GM10847 (cell line): ENCODE data around the gene SLC16A3.

Experiments
- POLR2A ChIP-seq: IDR thresholded peaks from 2 replicates; pipeline ENCODE4 v1.6.1; 2011; ENCODE audit not compliant: insufficient read length; ENCODE audit errors: extremely low read depth

SLC16A3 gene

DNA sequence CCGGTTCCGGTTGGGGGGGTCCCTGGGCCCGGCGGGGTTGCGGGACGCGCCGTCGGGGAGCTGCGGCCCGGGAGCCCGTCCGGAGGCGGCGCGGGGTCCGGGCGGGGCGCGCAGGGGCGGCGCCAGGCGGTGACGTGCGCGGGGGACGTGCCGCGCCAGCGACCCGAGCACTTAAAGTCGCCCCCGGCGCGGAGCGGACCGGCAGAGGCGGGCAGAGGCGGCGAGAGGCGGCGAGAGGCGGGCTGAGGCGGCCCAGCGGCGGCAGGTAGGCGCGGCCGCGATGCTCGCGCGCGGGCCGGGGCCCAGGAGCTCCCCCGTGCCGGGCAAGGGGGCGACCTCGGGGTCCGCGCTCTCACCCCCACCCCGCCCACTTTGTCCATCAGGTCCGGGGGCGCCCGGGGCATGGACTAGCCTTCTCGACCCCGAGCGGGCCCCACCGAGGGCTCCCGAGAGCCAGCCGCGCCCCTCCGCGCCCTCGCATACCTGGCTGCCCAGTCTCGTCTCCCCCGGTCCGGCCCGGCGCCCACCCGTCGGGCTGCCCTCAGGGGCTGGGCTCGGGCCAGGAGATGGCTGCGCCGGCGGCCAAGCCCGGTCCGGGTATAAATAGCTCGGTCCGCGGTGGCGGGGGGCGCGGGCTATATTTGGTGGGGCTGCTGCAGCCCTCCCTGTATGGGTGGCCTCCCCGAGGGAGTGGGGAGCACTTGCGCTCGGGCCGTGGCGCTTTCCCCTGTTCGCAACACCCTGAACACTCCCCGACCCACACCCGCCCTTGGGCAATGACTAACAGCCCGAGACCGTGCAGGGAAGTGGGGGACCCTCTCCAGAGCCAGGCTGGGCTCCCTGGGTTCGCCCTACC is at the start of gene SLC16A3:
TSS of gene SLC16A3 (plus strand) at position 201 of the 856 bp plus-strand sequence. CDS start 6,967 bp downstream, outside the sequence.
- peak; percentile 97 for TF ChIP-seq POLR2A

DNA sequence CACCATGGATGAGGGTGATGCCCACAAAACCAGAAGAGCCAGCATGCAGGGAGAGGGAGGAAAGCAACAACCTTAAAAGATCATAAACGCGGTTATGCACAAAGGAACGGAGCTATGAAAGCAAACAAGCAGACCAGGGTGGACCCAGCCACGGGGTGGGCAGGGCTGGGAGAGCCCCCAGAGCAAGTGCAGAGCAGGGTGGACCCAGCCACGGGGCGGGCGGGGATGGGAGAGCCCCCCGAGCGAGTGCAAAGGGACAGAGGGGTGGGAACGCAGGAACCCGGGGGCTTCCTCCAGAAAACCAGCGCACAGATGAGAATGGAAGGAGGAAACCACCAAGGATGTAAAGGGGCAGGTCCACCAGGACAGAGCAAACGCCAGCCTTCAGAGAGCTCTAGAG is 49.4 kb upstream of the SLC16A3 start:
- TF ChIP-seq POLR2A, result no peak

DNA sequence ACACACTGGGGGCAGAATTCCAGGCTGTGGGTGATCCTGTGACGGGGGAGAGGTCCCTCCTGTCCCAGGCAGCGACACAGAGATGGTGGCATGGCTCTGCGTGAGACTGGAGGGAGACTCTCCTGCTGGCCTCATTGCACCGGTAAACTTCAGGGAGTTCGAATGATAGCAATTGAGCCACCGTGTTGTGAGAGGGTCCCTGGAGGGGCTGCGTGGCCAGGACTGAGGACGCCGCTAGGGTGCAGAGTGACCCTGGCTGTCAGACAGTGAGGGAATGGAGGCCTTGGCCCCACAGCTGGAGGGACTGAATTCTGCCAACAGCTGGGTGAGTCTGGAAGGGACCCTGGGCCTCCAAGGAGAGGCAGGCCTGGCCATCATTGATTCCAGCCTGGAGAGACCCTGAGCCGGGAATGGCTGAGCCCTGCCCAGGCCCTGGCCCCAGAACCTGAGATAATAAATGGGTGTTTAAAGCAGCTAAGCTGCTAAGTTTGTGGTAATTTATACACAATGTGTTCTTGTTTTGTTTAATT is 48.8 kb upstream of the SLC16A3 start:
- no peak for TF ChIP-seq POLR2A

DNA sequence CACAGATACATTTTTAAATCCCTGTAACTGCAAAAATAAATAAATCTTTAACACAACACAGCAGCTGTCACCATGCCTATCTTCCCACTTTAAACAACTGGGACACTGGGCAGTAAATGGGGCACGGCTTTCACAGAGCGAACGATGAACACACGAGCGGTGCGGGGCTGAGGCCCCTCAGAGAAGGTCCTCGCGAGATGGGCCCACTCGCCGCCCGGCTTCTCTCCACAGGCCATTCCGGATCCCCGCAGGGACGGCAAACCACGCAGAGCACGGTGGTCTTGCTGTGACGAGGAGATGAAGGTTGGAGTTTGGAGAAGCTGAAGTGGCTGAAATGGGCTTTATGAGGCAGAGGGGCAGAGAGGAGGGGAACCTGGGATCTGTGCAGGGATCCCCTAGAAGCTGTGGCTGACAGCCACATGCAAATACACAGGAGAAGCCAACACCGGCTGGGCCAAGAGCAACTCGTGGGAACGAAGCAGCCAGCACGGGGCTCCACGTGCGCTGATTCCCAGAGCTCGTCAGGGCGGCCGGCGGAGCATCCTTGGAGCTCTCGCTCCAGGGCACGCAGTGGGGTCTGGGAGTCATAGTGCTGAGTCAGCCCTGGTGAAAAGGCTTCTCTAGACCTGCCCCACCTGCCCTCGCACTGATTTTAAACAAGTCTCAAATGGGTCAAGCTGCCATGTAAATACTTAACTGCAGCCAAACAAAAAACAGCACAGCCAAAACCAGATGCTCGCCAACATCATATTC is 47.9 kb upstream of the SLC16A3 start:
- TF ChIP-seq POLR2A, result no peak

DNA sequence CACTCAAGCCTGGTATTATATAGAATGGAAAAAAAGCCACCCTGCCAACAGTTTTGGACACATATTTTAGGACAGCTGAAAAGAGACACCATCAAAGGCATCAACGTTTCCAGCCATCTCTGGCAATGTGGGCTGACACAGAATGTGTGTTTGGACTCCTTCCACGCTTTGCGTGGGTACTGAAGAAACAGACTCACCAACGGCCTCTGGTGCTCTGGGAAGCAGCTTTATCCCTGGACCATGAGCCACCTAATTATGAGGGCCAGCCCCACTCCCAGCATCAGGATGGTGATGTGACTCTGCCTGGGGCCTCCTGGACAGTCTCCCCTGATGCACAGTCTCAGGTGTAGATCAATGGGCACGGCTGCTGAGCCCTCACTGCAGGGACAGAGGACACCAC is 44.1 kb upstream of the SLC16A3 start:
- no peak for TF ChIP-seq POLR2A

DNA sequence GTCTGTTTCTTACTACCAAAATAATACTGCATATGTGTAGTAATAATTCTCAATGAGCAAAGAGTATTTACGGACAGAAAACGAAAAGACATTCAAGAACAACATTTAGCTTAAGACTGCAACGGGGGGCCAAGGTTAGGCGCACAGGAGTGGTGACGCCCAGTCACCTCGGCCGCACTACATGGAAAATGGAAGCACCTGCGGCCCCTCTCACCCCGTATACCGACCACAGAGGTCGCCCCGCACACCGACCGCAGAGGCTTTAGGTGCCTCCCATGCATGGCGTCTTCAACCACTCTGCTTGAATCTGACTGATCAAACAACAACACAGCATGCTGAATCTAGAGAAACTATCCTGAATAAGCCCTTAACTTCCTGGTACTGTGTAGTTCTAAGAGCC is 42.6 kb upstream of the SLC16A3 start:
- TF ChIP-seq POLR2A, result no peak

DNA sequence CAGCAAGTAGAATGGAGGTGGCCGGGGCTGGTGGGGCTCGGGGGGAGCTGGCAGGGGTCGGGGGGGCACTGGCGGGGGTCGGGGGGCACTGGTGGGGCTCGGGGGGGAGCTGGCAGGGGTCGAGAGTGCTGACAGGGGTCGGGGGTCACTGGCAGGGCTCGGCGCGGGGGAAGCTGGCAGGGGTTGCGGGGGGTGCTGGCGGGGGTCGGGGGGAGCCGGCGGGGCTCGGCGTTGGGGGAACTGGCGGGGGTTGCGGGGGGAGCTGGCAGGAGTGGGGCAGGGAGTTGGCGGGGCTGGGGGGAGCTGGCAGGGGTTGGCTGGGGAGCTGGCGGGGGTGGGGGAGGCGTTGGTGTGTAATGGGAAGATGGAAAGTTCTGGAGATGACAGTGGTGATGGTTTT is 41.3 kb upstream of the SLC16A3 start:
- no peak for TF ChIP-seq POLR2A

DNA sequence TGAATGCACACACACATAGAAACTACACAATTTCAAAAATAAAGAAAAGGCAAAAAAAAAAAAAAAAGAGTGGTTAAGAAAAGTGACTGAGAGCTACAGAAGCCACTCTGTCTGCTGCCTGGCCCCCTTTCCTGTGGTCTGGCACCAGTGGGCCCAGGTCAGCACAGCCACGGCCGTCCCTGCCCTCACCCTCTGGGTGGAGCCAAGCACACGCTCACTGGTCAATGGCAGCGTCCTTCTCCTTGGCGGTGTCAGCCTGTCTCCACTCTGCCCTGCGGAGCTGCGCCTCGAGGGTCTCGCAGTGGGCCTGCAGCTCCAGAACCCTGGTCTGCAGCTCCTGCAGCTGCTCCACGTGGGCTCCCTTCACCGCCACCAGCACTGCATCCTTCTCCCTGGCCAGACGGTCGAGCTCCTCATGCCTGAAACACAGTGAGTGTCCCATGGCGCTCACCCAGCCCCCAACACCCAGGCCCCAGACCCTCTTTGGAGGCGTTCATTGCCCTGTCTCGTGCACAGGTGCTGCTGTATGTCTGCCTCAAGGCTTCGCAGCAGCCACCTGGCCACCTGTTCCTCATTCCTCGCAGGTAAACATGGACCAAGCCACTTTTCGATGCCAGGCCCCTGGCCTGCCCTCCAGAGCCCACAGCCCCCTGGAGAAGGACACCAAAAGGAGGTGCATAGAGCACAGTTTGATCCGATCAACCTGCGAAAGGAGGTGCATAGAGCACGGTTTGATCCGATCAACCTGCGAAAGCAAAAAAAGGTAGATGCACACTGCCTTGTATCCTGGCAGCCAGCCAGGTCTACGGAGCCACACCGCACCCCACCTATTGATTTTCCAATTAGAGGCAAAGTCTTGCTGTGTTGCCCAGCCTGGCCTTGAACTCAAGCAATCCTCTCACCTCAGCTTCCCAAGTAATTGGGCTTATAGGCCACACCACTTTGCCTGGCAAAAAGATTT is 40.6 kb upstream of the SLC16A3 start:
- no peak for TF ChIP-seq POLR2A

DNA sequence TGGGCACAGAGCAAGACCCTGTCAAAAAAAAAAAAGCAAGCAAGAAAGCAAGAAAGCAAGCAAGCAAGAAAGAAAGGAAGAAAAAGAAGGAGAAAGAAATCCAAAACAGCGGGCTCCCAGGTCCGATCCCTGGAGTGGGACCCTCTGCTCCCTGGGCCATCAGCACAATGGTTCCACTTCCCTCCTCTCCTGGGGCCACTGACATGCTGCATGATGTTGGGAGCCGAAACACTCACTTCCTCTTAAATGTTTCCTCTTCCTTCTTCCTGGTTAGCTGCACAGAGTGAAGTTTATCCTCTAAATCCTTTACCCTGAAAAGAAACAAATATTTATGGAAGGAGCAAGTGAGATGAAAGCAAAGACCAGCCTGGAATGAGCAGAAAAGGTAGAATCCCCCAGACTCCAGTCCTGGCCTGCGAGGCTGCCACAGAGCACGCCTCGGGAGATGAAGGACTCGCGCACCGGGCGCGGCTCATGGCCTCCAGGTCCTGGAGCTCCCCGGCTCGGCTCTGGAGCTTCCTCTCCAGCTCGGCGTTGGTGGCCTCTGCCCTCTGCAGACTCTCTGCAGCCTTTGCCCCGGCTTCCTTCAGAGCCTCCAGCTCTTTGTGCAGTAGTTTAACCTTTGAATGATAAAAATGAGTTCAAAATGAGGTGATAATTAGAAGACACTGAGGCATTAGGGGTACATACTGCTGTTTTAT is 35.2 kb upstream of the SLC16A3 start:
- no peak for TF ChIP-seq POLR2A

DNA sequence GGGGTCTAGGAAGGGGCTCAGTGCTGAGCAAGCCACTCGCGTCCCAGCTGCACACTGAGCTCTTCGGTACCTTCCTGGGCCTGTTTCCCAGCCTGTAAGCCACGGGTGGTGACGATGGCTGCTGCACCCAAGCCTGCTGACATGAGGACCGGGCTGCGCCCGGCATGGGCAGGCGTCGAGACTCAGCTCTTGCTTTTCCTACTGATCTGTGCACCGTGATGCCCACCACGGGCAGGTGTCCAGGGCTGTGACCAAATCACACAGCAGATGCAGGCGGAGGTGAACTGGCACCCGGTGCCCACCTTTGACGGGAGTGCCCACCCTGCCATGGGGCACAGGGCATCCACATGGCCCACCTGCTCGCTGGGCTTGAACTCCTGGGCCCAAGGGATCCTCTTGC is 34.1 kb upstream of the SLC16A3 start:
- no peak for TF ChIP-seq POLR2A

DNA sequence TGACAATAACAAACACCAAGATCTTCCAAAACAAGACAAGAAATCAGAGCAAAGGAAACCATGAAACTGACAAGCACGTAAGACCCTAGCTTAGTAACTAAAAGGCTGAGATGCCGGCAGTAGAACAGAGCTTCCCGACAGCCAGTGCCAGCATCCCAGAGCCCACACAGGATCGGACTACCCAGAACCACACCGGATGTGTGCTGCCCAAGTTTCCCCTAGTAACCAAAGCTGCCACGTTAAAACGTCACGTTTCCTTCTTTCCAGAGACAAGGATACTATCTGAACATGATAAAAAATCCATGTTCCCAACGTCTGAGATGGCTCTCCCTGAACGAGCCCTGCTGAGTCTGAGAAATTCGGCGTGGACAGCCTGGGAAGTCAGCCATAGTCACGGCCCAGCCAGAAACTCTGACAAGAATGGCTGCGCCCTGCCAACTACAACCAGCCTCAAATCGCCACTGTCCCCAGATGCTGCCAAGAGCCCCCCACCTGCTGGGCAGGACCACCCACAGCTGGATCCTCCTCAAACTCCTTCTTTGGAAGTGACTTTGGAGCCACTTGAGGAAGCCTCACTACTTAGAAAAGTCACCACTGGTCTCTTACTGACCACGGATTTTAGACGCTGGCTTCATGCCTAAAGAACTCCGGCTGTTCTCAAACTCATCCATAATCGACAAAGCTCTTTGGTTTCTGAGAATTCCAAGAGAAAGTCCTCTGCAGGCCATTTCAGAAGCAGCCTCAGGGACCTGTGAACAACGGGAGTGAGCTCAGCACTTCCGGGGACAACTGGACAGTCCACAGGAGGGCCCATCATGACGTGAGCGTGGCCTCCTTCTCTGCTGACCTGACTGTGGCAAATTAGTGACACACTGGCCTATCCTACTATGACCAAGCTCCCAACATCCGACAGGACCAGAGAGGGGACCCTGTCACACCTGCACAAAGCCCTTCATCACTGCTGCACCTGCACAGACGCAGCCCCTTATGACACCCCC is 32.9 kb upstream of the SLC16A3 start:
- TF ChIP-seq POLR2A, result no peak

DNA sequence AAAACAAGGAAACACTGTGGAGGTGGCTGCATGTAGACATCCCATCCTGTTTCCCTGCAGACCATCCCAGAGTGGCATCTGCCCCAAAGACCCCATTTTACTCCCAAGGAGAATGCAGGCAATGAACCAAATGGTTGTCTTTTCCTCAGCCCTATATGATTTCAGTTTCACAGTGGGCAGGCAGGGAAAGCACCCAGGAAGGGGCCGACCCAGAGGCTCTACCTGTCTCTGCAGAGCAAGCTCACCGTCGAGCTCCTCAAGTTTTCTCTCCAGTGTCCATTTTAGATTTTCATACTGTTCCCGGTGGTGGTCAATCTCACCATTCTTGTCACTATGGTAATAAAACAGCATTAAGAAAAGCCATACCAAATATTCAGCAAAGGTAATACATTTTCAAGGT is 30.8 kb upstream of the SLC16A3 start:
- TF ChIP-seq POLR2A, result no peak

DNA sequence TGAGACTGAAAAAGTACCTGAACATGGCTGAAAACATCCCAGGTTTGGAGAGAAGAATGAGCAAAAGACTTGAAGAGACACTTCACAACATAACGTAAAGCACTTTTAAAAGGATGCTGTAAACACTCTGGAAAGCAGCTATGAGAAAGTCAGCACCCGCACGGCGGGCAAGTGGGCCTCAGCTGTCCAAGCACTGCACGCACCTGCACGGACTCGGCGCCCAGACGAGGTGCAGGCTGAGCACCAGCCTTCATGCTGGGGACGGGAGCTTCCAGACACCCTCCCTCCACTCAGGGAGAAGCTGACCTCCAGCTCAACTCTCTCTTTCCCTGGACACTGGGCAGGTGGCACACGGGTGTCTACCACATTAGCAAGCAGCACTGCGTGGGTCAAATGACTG is 29.3 kb upstream of the SLC16A3 start:
- TF ChIP-seq POLR2A, result no peak
